HepG2 (cell line): Measurements from ENCODE around the gene STBD1. TPM values are rescaled to one million over a fixed set of nuclear protein-coding genes. Genes with fewer than 3 reads are reported as not detected.

Experiments
- BHLHE40 ChIP-seq: IDR thresholded peaks from 2 replicates; pipeline ENCODE4 v1.6.1; 2011; ENCODE audit warnings: low read length, improper control_type of control experiment
- DRAP1 ChIP-seq: IDR thresholded peaks from 2 replicates; pipeline ENCODE4 v1.6.1; 2016; ENCODE audit warnings: missing genetic modification reagents, missing compliant biosample characterization
- FOXC1 ChIP-seq: sonication (generic); formaldehyde crosslinking; IDR thresholded peaks from 2 replicates; pipeline ENCODE4 v1.8.0; 2022; ENCODE audit warnings: mild to moderate bottlenecking, missing genetic modification reagents, borderline replicate concordance
- FOXP1 ChIP-seq, 2 experiments: fragments of 450-650 bp in 1 of 2; IDR thresholded peaks; 2 replicates each; pipeline ENCODE4 v1.6.1; 2017 to 2018; ENCODE audit warnings: antibody characterized with exemption in 1 of 2
- MAFF ChIP-seq: IDR thresholded peaks from 2 replicates; pipeline ENCODE4 v1.6.1; 2011; ENCODE audit warnings: low read depth, low read length, improper control_type of control experiment
- MEIS1 ChIP-seq: sonication (generic); formaldehyde crosslinking; IDR thresholded peaks from 2 replicates; pipeline ENCODE4 v1.9.0; 2021; ENCODE audit warnings: mild to moderate bottlenecking, missing genetic modification reagents, moderate library complexity, borderline replicate concordance
- MLX ChIP-seq: IDR thresholded peaks from 2 replicates; pipeline ENCODE4 v1.6.1; 2016
- MTA3 ChIP-seq: sonication (generic); formaldehyde crosslinking; IDR thresholded peaks from 2 replicates; pipeline ENCODE4 v1.4.0; 2020; ENCODE audit warnings: missing genetic modification reagents
- POGZ ChIP-seq: sonication (generic); formaldehyde crosslinking; IDR thresholded peaks from 2 replicates; pipeline ENCODE4 v1.4.0; 2020; ENCODE audit warnings: mild to moderate bottlenecking, missing genetic modification reagents
- REL ChIP-seq: sonication (generic); formaldehyde crosslinking; conservative IDR thresholded peaks from 2 replicates; pipeline ENCODE4 v1.8.0; 2022; ENCODE audit warnings: mild to moderate bottlenecking, missing genetic modification reagents, moderate library complexity
- SAFB2 ChIP-seq: sonication (generic); formaldehyde crosslinking; IDR thresholded peaks from 2 replicates; pipeline ENCODE4 v1.5.1; 2020; ENCODE audit warnings: missing genetic modification reagents, low read depth, mild to moderate bottlenecking, borderline replicate concordance
- SOX6 ChIP-seq, 2 experiments: fragments of 450-650 bp in 1 of 2; sonication (generic) in 1 of 2; formaldehyde crosslinking in 1 of 2; IDR thresholded peaks; 2 replicates each; pipeline versions ENCODE4 v1.4.0 to v1.6.1; 2017 to 2020; ENCODE audit warnings: antibody characterized with exemption in 1 of 2, mild to moderate bottlenecking in 1 of 2, missing genetic modification reagents in 1 of 2
- TBX2 ChIP-seq: sonication (generic); formaldehyde crosslinking; IDR thresholded peaks from 2 replicates; pipeline ENCODE4 v1.5.0; 2020; ENCODE audit warnings: missing genetic modification reagents, mild to moderate bottlenecking, borderline replicate concordance
- TRIM24 ChIP-seq: sonication (generic); formaldehyde crosslinking; IDR thresholded peaks from 2 replicates; pipeline ENCODE4 v1.8.0; 2022; ENCODE audit warnings: mild to moderate bottlenecking, missing genetic modification reagents
- ZBTB21 ChIP-seq: sonication (generic); formaldehyde crosslinking; IDR thresholded peaks from 2 replicates; pipeline ENCODE4 v1.4.0; 2020; ENCODE audit warnings: missing genetic modification reagents
- ZFP90 ChIP-seq: sonication (generic); formaldehyde crosslinking; IDR thresholded peaks from 2 replicates; pipeline ENCODE4 v1.8.0; 2022; ENCODE audit warnings: missing genetic modification reagents, mild to moderate bottlenecking, inconsistent platforms, borderline replicate concordance
- ZNF160 ChIP-seq: sonication (generic); formaldehyde crosslinking; IDR thresholded peaks from 2 replicates; pipeline ENCODE4 v1.8.0; 2022; ENCODE audit warnings: mild to moderate bottlenecking, inconsistent platforms, missing genetic modification reagents
- ZNF18 ChIP-seq: sonication (generic); formaldehyde crosslinking; IDR thresholded peaks from 2 replicates; pipeline ENCODE4 v1.8.0; 2022; ENCODE audit warnings: mild to moderate bottlenecking, missing genetic modification reagents; ENCODE audit not compliant: insufficient replicate concordance
- ZNF230 ChIP-seq: sonication (generic); formaldehyde crosslinking; IDR thresholded peaks from 2 replicates; pipeline ENCODE4 v1.4.0; 2020; ENCODE audit warnings: mild to moderate bottlenecking, missing genetic modification reagents
- ZNF260 ChIP-seq: sonication (generic); formaldehyde crosslinking; IDR thresholded peaks from 2 replicates; pipeline ENCODE4 v1.4.0; 2020; ENCODE audit warnings: missing genetic modification reagents, low read depth, mild to moderate bottlenecking, borderline replicate concordance
- ZNF383 ChIP-seq: sonication (generic); formaldehyde crosslinking; IDR thresholded peaks from 2 replicates; pipeline ENCODE4 v1.4.0; 2020; ENCODE audit warnings: missing genetic modification reagents, mild to moderate bottlenecking, borderline replicate concordance
- ZNF878 ChIP-seq: sonication (generic); formaldehyde crosslinking; IDR thresholded peaks from 2 replicates; pipeline ENCODE4 v1.8.1; 2023; ENCODE audit warnings: mild to moderate bottlenecking, missing genetic modification reagents, moderate library complexity
- polyA plus RNA-seq, 8 experiments: library from polyadenylated mRNA; depleted of rRNA in 3 of 8; stranded (reverse) in 7 of 8; unstranded in 1 of 8; fragments of >200 nt; fragmentation: Illumina TruSeq in 4 of 8; extraction: Trizol in 4 of 8; gene quantifications; 2 replicates each; pipeline versions ENCODE4 v1.2.1 to v1.2.3, GENCODE V29; 2011 to 2016; ENCODE audit warnings: low read depth in 4 of 8, missing spikeins in 1 of 8, mixed read lengths in 1 of 8; ENCODE audit not compliant: insufficient read depth in 1 of 8
- total RNA-seq, 5 experiments: library from RNA; depleted of rRNA; stranded (reverse); fragments of >200 nt; fragmentation: Illumina TruSeq; extraction: Trizol; gene quantifications; 2 replicates each; pipeline ENCODE4 v1.2.3, GENCODE V29; 2016; ENCODE audit warnings: low read depth in 1 of 5
- TF ChIP-seq, protein P1 (sequence below): IDR thresholded peaks from 2 replicates; pipeline ENCODE4 v1.6.1; 2016; ENCODE audit warnings: missing compliant biosample characterization, missing genetic modification reagents, borderline replicate concordance
- TF ChIP-seq, protein P2 (sequence below): IDR thresholded peaks from 2 replicates; pipeline ENCODE4 v1.6.1; 2018; ENCODE audit warnings: missing genetic modification reagents

Gene STBD1
- total and polyA plus RNA-seq, 2 of the 13 experiments (the other 11 are each of a cell fraction or from before 2014, with no cell fraction given) = 2.8 to 4.3 TPM

DNA sequence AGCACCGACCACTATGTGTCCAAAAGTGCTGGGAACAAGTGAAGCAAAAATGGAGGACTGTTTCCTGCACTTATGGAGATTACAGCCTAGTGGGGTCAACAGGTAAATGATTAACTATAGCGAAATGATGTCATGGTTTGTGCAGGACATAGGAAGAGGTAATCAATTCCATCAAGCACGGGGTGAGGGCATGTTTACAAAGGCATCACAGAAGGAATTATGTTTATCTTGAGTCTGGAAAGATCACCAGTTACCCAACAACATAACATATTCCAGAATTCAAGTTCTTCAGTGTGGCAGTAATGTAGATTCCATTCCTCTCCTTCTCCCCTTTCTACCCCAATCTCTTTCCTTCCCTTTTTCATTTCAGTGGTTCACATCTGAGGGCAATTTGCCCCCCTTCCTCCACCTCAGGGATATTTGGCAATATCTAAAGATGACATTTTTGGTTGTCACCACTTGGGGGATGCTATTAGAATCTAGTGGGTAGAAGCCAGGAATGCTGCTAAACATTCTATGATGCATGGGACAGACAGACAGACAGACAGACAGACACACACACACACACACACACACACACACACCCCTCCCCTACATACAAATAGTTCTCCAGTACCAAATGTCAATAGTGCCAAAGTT lies 30.9 kb upstream of the STBD1 start (continued):
- TF ChIP-seq FOXC1 (CRISPR knock-in tag) (no peak), ZNF260 (CRISPR knock-in tag) (no peak), REL (CRISPR knock-in tag) (no peak), POGZ (CRISPR knock-in tag) (peak; percentile 72; the same call in 1 of the 2 replicates), TBX2 (CRISPR knock-in tag) (no peak), MAFF (no peak), ZNF160 (CRISPR knock-in tag) (no peak), ZNF230 (no peak), MLX (CRISPR knock-in tag) (peak; percentile 76), ZBTB21 (CRISPR knock-in tag) (peak; percentile 84), TRIM24 (no peak), ZNF878 (CRISPR knock-in tag) (peak; percentile 53; the same call in 1 of the 2 replicates), ZFP90 (no peak), MTA3 (CRISPR knock-in tag) (no peak), SOX6 (IDR thresholded peaks at IDR 0.05) (no peak), SOX6 (CRISPR knock-in tag; IDR thresholded peaks at IDR 0.05) (peak; percentile 62), BHLHE40 (0 out of 2 replicates have a peak, but pooled peaks have one; percentile 26), MEIS1 (no peak), ZNF383 (CRISPR knock-in tag) (no peak), SAFB2 (no peak), ZNF18 (CRISPR knock-in tag) (no peak), DRAP1 (CRISPR knock-in tag) (no peak), FOXP1 (IDR thresholded peaks at IDR 0.05) (peak; percentile 48; the same call in 1 of the 2 replicates), FOXP1 (CRISPR knock-in tag; IDR thresholded peaks at IDR 0.05) (peak; percentile 92)
- TF ChIP-seq, protein P1, sequence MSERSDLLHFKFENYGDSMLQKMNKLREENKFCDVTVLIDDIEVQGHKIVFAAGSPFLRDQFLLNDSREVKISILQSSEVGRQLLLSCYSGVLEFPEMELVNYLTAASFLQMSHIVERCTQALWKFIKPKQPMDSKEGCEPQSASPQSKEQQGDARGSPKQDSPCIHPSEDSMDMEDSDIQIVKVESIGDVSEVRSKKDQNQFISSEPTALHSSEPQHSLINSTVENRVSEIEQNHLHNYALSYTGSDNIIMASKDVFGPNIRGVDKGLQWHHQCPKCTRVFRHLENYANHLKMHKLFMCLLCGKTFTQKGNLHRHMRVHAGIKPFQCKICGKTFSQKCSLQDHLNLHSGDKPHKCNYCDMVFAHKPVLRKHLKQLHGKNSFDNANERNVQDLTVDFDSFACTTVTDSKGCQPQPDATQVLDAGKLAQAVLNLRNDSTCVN = peak; percentile 87
- TF ChIP-seq, protein P2, sequence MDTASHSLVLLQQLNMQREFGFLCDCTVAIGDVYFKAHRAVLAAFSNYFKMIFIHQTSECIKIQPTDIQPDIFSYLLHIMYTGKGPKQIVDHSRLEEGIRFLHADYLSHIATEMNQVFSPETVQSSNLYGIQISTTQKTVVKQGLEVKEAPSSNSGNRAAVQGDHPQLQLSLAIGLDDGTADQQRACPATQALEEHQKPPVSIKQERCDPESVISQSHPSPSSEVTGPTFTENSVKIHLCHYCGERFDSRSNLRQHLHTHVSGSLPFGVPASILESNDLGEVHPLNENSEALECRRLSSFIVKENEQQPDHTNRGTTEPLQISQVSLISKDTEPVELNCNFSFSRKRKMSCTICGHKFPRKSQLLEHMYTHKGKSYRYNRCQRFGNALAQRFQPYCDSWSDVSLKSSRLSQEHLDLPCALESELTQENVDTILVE = no peak
